Tibial nerve (tissue), 4 donors: ENCODE measurements around the gene GAREM1. TPM values are rescaled to one million over a fixed set of nuclear protein-coding genes. Genes with fewer than 3 reads are reported as not detected.
A peak's percentile ranks its signal among the peaks of the same experiment; 100 is the strongest.

Source experiments
- DNase-seq, 2 donors: peaks; one replicate each; pipeline ENCODE4 v3.0.0-alpha.2; 2019; ENCODE audit warnings: low spot score in 2 of 2
- H3K27ac ChIP-seq, 4 donors: fragments of 200-600 bp; sonication (generic) in 3 of 4; one replicate each; pipeline ENCODE4 v1.5.1; 2017 to 2019; ENCODE audit warnings: mild to moderate bottlenecking in 1 of 4
- H3K27me3 ChIP-seq, 2 donors: fragments of 200-600 bp; sonication (generic) in 1 of 2; one replicate each; pipeline versions ENCODE4 v1.5.1 to v1.6.0; 2017 to 2019
- H3K36me3 ChIP-seq, 3 donors: fragments of 200-600 bp; sonication (generic); one replicate each; pipeline ENCODE4 v1.5.1; 2018 to 2019
- H3K4me1 ChIP-seq, 4 donors: fragments of 200-600 bp; sonication (generic) in 3 of 4; one replicate each; pipeline ENCODE4 v1.5.1; 2017 to 2019
- H3K4me3 ChIP-seq, 4 donors: fragments of 200-600 bp; sonication (generic) in 3 of 4; one replicate each; pipeline ENCODE4 v1.5.1; 2017 to 2019; ENCODE audit warnings: mild to moderate bottlenecking in 1 of 4, moderate library complexity in 1 of 4
- H3K9me3 ChIP-seq, 4 donors: fragments of 200-600 bp; sonication (generic) in 3 of 4; one replicate each; pipeline ENCODE4 v1.5.1; 2017 to 2019
- CTCF ChIP-seq, 5 experiments: fragments of 200-600 bp in 3 of 5; fragments of 450-650 bp in 2 of 5; sonication (generic) in 3 of 5; IDR thresholded peaks; one replicate each; pipeline ENCODE4 v1.5.1; 2016 to 2019; ENCODE audit warnings: antibody characterized with exemption in 5 of 5, mild to moderate bottlenecking in 3 of 5, moderate library complexity in 2 of 5
- EP300 ChIP-seq, 2 donors: sonication (generic); formaldehyde crosslinking; IDR thresholded peaks; one replicate each; pipeline ENCODE4 v1.6.1; 2017; ENCODE audit warnings: antibody characterized with exemption in 2 of 2, mild to moderate bottlenecking in 1 of 2
- POLR2A ChIP-seq, 2 donors: fragments of 450-650 bp; IDR thresholded peaks; one replicate each; pipeline ENCODE4 v1.6.1; 2017; ENCODE audit warnings: antibody characterized with exemption in 2 of 2, mild to moderate bottlenecking in 2 of 2, moderate library complexity in 2 of 2
- WGBS, 2 donors: methylation state at CpG; one replicate each; pipeline ENCODE4 v1.1.5; 2018; 5-methylcytosine and 5-hydroxymethylcytosine counted together
- total RNA-seq, 4 donors: library from RNA; depleted of rRNA; stranded (reverse); fragments of >200 nt; gene quantifications; one replicate each; pipeline ENCODE4 v1.1.0, GENCODE V29; 2016

GAREM1 gene
- total RNA-seq, 4 donors from 2014 or later = 25.1 to 33.0 (median 30.7) TPM

DNA sequence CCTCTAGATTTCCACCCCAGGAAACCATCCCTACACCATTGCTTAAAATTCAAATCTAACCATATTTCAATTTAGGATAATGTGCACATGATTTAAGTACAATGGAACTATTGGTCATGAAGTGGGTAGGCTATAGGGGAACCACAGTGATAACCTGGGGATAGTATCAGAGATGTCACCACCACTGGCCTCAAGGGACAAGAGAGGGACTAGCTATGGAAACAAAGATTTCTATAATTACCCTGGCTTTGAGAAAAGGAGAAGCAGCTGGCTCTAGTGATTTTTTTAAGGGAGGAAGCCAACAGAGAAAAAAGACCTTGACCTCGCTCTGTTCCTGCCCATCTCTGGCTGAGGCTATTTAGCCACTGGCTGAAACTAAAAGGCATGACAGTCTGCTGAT lies 148.9 kb downstream of the GAREM1 start:
- Histone ChIP-seq H3K9me3 (no peaks in the 10 kb centered on the region), H3K36me3 (no peaks in the 10 kb centered on the region), H3K4me1 (peaks cover 0 to 64% (median 17%) of the 10 kb centered on the region in 4 donors), H3K27me3 (no peaks in the 10 kb centered on the region), H3K4me3 (no peak overlapping the region), H3K27ac (no peak overlapping the region)
- no peak for TF ChIP-seq EP300 (IDR thresholded peaks at IDR 0.05)
- TF ChIP-seq POLR2A (IDR thresholded peaks at IDR 0.05) = no peak
- TF ChIP-seq CTCF (IDR thresholded peaks at IDR 0.05) = no peak
- 84 to 86% methylated on average over 1 of the region's 1 CpG for WGBS, 2 donors
- DNase-seq = no peak

DNA sequence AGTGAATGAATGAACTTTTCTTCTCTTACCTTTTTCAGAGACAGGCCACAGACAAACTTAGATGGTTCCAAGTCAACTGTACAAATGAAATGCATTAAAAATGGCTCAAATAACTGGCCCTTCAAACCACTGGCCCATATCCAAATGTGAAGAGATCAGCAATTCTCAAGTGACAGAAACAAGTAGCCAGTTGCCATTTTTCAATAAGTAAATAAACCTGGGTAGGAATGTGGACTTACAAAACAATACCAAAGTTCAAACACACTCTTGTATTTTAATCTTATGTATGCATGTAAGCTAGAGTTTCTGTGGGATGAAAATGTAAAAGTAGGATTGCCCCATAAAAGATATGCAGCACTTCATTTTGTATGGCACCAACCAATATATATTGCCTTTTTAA lies 151.6 kb downstream of the GAREM1 start:
- Histone ChIP-seq H3K4me3 (no peak overlapping the region), H3K27ac (peak overlapping the region in 1 of 4 donors; percentile 65), H3K27me3 (no peaks in the 10 kb centered on the region), H3K9me3 (no peaks in the 10 kb centered on the region), H3K36me3 (no peaks in the 10 kb centered on the region), H3K4me1 (peaks cover 0 to 38% (median 12%) of the 10 kb centered on the region in 4 donors)
- no peak for TF ChIP-seq POLR2A (IDR thresholded peaks at IDR 0.05)
- no peak for TF ChIP-seq EP300 (IDR thresholded peaks at IDR 0.05)
- TF ChIP-seq CTCF (IDR thresholded peaks at IDR 0.05) = no peak
- no peak for DNase-seq

DNA sequence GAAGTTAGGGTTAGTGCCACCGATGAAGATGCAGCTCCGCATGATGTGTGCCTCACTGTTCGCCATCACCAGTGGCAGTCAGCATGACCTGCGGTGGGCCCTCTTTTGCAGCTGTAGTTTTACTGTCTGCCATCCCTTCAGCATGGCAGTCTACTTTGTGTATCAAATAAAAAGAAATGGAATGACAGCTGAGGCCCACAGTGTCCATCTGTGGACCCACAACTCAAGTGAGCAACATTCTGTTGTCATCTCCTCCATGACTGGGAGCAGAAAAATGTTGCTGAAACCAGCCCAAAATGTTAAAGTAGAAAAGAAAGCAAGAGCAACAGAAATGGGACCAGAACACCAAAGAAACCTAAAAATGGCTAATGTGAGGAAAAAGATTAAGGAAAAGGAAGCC lies 152.1 kb downstream of the GAREM1 start:
- peak overlapping the region in 1 of 4 donors; percentile 65 for H3K27ac ChIP-seq
- H3K27me3 ChIP-seq = no peaks in the 10 kb centered on the region
- no peak overlapping the region for H3K4me3 ChIP-seq
- DNase-seq = no peak
- H3K4me1 ChIP-seq = peaks cover 0 to 33% (median 11%) of the 10 kb centered on the region in 4 donors
- TF ChIP-seq CTCF (IDR thresholded peaks at IDR 0.05) (no peak), POLR2A (IDR thresholded peaks at IDR 0.05) (no peak), EP300 (IDR thresholded peaks at IDR 0.05) (no peak)
- WGBS, 2 donors = 95 to 97% methylated on average over 4 of the region's 4 CpGs
- no peaks in the 10 kb centered on the region for H3K9me3 ChIP-seq
- no peaks in the 10 kb centered on the region for H3K36me3 ChIP-seq

DNA sequence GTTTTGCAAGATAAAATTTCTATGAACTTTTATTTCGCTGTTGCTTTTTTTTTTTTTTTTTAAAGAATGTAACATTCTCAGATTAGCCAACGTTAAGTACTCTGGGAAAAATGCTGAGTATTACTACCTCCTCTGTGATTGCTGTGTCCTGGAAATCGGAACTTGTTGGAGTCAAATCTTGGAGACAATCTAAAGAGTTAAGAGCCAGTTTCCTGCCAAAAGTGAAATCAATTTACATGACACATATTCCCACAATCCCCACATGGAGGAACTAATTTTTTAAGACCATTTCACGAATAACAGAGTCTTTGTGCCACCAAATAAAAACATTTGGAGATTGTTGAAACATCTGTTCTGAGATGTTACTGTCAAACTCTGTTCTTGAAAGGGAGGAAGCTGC lies 153.0 kb downstream of the GAREM1 start:
- 10 to 19% methylated on average over 4 of the region's 4 CpGs for WGBS, 2 donors
- TF ChIP-seq CTCF (IDR thresholded peaks at IDR 0.05) (no peak), EP300 (IDR thresholded peaks at IDR 0.05) (no peak), POLR2A (IDR thresholded peaks at IDR 0.05) (no peak)
- no peak overlapping the region for H3K4me3 ChIP-seq
- no peaks in the 10 kb centered on the region for H3K27me3 ChIP-seq
- H3K27ac ChIP-seq = peak overlapping the region in 2 of 4 donors; percentile 18 to 65
- no peaks in the 10 kb centered on the region for H3K36me3 ChIP-seq
- H3K4me1 ChIP-seq = peaks cover 0 to 37% (median 10%) of the 10 kb centered on the region in 4 donors
- H3K9me3 ChIP-seq = no peaks in the 10 kb centered on the region
- no peak for DNase-seq

GRCh38 chr18:32315881-32316280 lies 154.8 kb downstream of the GAREM1 start:
- TF ChIP-seq EP300 (IDR thresholded peaks at IDR 0.05) (no peak), POLR2A (IDR thresholded peaks at IDR 0.05) (no peak), CTCF (IDR thresholded peaks at IDR 0.05) (no peak)
- no peak overlapping the region for H3K4me3 ChIP-seq
- no peak overlapping the region for H3K27ac ChIP-seq
- no peaks in the 10 kb centered on the region for H3K36me3 ChIP-seq
- H3K9me3 ChIP-seq = no peaks in the 10 kb centered on the region
- DNase-seq = no peak
- no peaks in the 10 kb centered on the region for H3K27me3 ChIP-seq
- 88 to 89% methylated on average over 1 of the region's 1 CpG for WGBS, 2 donors
- H3K4me1 ChIP-seq = peaks cover 0 to 39% (median 10%) of the 10 kb centered on the region in 4 donors
